ENCODE measurements around the gene SV2C.

Gene SV2C

DNA sequence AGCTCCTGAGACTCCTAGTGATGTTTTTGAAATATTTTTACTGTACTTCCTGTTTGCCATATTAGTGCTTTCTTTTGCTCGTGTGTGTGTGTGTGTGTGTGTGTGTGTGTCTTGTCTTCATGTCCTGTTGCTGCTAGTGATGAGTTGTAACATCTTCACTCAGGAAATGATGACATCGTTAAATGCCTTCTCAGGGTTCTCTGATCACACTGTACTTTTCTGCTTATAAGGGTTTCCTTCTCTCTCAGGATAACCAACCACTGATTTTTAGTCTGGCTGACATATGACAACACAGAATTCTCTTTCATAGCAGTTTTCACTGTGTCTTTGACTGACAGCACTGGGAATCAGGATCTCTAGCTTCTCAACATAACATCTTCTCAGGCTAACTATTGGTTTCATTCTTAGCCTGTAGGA is 16.1 kb downstream of the SV2C start:
- no peak for FAIRE-seq
- no peak for DNase-seq (ENCODE audit: low spot score)

DNA sequence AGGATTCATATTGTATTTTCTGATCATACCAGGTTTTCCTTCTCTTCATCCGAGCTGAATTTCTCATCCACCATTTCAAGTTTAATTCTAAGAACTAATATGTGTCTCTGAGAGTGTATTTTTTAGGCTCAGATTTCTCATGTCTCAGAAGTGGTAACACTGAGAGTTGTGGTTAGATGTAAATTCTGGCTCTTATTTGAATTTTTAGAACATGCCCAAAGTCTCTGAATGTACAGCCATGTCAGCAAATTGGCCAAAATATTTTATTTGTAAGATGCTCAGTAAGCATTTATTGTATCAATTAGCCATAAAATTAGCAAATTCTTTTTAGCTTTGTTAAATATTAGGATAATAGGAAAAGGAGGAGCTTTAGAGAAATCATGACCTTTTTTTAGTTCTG is 16.6 kb downstream of the SV2C start:
- no peak for DNase-seq (ENCODE audit: low spot score)
- FAIRE-seq: no peak

DNA sequence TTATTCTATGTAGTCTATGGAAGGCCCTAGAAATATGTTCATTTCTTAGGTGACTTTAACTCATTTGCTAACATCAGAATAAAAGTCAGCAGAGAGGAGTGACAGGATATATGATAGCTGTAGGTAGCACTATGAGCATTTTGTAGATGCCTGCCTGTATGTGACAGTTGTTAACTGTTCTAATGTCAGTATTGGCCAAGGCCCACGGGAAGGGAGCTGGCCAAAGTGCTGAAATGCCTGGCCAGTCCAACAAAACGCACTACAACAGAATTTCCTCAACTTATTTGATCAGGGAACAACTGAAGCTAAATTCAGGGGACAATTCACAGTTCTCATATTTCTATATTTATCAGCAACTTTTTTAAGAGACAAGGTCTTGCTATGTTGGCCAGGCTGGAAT is 20.8 kb downstream of the SV2C start:
- FAIRE-seq (no peak), DNase-seq (ENCODE audit: low spot score) (no peak)

DNA sequence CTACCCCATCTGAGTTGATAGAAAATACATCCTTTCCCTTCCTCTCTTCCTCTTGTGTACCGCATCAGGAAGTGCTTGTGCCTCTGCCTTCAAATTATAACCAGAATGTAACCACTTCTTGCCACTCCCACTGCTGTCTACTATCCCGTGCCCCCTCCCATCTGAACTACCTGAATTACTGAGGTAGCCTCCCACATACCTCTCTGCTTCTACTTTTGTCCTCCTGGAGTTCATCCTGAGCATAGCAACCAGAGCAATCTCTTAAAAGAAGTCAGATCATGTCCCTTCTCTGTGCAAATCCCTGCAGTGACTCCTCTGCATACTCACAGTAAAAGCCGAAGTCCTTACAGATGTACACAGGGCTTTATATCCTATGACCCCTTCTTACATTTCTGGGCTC is 23.0 kb downstream of the SV2C start:
- DNase-seq (ENCODE audit: low spot score) (no peak), FAIRE-seq (no peak)

DNA sequence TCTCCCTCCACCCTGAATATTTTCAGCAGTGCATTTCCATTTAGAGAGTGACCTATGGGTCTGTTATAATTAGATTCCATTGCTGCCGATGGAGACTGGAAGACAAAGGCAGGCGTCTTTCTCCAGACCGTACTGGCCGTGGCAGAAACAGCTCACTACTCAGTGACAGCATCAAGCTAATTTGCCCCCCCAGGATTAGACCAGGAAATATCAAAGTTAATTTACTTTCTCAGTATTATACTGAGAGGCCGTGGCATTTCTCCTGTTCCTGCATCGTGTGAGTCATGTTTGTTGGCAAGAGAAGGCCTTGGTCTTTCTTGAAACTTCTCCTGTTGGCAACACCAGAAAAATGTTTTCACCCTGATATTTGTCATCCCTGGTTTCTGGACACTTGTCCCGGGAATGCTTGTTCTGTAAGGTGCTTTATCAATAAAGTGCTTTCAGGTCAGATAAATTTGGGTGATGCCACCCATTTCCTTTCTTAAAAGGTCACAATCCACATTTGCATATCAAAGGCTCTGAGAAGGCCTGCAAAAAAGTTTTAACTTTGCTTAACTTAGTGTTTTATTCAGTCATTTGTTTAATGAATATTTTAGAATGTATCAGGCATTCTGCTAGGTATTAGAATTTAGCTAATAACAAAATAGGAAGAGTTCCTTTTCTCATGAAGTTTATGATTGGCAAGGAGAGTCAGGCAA is 28.4 kb downstream of the SV2C start:
- no peak for FAIRE-seq
- no peak for DNase-seq (ENCODE audit: low spot score)

DNA sequence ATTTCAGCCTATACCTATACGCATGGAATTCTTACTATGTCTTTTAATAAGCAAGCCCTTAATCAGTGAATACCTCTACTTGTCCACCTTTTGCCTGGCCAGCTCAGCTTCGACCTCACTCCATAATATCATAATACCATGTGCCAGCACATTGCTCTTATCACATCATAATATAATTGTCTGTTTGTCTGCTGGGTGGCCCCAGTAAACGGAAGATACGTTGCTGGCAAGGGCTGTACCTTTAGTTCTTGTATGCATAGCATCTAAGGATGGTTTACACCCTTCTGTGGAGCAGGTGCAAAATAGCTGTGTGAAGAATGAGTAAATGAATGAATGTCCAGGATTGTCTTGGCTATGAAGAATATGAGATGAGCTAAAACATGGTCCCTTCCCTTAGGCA is 29.9 kb downstream of the SV2C start:
- no peak for DNase-seq (ENCODE audit: low spot score)
- FAIRE-seq: no peak

DNA sequence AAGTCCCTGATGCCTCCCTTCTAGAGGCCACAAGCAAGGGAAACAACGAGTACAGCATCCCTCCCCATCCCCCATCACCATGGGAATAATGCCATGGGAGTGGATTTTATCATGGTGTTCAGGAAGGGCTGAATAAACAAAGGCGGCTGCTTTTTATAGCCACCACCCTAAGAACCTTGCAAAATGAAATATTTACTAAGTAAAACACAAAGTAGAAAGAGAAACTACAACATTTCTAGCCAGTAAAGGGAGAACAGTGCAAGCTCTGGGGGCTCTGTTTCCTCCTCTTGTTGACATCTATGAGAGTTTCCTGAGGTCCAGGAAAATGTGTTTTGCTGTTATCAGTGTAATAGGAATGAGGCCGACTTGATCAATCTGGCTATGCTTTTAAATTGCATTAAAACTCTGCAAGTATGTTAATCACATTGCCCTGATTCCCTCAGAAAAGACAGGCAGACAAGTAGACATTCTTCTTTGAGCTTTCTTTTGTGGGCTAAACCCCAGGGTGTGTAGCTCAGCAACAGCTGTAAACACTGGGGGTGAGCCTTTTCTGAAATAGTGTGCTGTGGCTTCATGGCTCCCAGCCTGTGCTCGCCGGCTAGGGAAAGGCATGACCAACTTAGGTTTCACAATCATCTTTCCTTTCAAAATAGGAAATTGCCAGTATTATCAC is 31.1 kb downstream of the SV2C start:
- FAIRE-seq: no peak
- DNase-seq (ENCODE audit: low spot score): no peak

DNA sequence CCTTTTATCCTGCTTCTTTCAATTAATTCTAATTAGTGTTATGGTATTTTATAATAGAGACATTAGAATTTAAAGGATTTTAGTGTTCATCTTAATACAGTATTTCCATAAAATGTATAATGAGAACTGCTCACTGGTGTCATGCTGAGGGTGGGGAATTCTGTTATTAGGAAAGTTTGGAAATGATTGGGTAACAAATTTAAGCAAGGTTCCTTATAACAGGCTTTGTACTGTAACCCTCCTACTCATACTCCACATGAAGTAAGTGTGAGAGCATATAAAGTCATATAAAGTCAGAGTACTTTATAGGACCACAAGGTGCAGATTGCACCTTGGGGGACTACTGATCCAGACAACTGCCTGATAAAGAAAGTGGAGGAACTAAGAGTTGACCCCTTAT is 42.2 kb downstream of the SV2C start:
- FAIRE-seq (no peak), DNase-seq (ENCODE audit: low spot score) (no peak)

DNA sequence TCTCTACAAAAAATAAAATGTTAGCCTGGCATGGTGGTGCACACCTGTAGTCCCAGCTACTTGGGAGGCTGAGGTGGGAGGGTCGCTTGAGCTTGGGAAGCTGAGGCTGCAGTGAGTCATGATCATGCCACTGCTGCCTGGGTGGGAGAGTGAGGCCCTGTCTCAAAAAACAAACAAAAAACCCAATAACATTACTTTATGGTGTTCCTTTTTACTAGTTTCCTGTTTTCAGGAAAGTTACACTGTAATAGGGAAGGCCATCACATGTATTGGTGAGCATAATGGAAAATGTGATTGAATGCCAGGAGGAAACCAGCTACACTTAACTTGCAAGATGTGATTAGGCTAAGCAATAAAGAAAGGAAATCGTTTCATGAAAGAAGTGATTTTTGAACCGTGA is 42.7 kb downstream of the SV2C start:
- DNase-seq (ENCODE audit: low spot score) (no peak), FAIRE-seq (no peak)

DNA sequence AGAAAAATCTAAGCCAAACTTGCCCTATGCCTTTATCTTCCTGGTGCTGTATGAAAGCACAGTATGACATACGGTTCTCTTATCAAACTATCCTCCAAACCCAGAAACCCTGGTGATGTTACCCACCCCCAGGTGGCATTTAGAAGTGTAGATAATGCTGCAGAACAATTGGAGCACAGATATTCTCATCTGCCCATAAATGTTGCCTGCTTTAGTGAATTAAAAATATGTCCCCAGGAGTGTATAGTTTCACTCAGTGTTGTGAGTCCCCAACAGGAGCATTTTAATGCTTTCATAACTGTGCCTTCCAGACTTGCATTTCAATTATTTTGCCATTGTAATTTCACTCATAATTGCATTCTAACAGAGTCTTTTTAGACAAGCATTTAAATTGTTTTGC is 50.8 kb downstream of the SV2C start:
- FAIRE-seq (no peak), DNase-seq (ENCODE audit: low spot score) (no peak)

DNA sequence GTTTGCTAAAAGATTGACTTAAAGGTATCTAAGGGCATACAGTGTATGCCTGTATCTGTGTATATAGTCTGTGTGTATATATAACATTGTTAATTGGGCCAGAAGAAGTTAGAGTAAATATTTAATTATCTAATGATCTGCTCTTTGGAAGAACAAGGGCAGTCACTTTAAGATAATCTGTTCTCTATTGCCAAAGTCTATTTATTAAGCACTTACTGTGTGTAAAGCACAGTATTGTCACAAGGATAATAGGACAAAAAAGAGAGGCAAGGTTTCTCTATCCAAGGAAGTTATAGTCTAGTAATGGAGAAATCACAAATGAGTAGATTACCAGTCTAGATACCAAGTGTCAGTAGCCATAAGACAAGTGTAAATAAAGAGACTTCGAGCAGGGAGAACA is 51.5 kb downstream of the SV2C start:
- no peak for FAIRE-seq

DNA sequence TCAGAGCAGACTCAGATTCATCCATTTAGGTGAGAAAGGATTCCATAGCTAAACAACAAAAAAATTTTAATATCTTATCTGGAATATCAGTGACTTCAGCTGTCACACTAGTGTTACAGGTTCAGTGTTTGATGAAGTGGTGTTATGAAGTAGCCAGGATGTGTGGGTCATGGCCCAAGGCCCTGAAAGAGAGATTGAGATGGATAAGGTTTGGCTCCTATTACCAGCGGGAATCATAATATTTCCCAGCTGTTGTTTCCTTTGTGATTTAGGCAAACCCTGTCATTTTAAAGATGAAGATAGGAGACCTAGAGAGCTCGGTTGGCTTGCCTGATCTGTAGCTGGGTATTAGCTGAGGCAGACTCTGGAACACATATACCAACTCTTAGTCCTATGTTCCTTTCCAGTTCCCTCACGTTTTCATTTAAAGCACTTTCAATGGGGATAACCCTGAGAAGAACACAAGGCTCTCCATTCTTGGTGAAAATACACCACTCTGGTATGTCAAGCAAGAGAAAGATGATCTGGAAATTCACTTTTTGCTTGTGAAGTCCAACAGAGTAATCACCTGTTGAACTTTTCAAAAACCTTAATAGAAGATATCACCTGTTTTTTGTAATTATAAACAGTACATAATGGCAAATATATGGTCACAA is 54.8 kb downstream of the SV2C start:
- DNase-seq (ENCODE audit: low spot score): no peak
- FAIRE-seq: no peak

More for the DNA sequence above, 51.5 kb downstream of the SV2C start:
- no peak for DNase-seq (ENCODE audit: low spot score)

DNA sequence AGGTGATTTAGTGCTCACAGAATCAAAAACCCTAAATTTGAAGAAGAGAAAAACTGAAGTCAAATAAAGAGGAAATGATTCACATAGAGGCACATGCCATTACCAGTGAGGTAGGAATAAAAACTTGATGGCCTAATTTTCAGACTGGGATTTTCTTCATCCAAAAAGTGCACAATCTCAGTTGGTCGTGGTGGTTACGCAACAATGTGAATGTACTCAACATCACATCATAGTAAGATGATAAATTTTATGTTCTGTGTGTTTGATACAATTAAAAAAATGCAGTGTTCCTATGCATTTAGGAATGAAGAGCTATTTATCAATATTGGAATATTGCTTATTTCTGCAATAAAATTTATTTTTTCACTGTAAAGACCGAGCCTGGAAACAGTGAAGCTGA is 60.7 kb downstream of the SV2C start:
- FAIRE-seq (no peak), DNase-seq (ENCODE audit: low spot score) (no peak)

DNA sequence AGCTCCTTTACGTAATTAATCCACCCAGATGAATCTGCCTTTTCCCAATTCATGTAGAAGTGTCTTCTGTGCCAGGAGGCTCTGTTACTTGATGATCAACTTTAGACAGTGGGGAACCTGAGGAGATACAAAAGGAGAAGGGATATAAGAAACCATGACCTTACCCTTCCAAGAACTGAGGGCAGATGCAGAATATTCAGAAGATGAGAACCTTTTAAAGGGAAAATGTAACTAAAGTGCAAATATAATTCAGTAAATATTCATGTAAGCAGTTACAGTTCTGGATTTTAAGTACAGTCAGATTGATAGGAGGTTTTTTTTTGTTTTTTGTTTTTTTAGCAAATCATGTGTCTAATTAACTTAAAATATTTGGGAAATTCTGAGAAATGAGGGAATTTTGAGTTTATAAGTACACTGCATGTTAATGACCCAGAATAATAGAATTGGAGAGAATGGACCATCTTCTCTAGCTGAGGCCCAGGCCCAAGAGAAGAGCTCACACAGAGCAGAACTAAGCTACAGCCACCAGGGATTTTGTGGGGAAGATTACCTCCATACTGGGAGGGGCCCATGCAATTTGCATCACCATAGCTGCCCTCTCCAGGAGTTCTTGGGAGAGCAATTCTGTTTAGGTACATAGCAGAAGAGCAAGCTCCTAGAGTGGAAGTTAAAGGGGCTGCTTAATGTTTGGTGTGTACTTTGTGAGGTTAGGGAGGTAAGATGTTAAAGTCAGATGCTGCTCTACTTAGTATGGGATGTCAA is 61.5 kb downstream of the SV2C start:
- DNase-seq (ENCODE audit: low spot score) (no peak), FAIRE-seq (no peak)

DNA sequence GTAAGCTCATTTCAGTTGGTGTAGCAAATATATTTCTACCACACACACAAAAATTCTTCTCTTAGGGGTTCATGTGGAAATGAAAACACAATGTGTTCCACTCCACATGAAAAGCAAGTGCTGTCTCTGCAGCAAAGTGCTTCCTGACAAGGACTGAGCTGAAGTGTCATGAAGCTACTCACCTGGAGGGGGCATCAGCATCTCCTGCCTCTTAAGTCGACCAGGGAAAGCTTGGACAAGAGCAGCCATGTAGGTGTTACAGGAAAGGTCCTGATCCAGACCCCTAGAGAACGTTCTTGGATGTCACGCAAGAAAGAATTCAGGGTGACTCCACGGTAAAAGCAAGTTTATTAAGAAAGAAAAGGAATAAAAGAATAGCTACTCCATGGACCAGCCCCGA is 62.8 kb downstream of the SV2C start:
- DNase-seq (ENCODE audit: low spot score): no peak
- no peak for FAIRE-seq

DNA sequence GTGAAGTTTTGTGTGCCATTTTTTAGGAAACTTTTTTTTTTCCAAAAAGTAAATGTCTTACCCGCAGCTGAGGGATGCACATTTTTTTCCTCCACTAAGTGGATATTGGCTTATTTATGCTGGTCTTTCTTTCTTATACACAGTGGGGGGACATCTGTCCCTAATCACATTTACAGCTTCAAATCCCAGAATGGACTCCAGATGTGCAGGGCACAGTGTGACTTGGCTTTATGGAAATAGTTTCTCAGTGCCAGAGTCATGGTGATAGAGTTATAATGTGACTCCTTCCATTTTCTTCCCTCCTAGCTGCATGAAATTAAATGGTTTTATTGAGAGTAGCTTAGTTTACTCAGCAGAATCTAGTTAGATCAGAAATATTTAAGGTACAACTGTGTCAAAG is 66.5 kb downstream of the SV2C start:
- FAIRE-seq (no peak), DNase-seq (ENCODE audit: low spot score) (no peak)

DNA sequence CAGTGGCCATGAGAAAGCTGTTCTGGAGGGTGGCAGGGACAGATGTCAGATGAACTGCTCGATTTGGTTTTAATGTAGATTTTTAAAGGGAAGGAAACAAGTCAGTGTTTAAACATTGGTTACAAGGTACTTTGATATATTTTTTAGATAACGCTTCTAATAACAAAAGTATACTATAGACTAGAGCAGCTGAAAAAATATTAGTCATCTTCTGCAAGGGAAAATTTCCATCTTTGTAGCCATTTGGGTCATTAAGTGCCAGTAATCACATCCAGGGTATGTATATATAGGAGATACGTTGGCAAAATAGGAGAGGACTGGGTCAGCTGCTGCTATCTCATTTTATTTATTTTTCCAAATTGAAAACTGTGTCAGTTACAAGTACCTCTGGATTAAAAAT is 69.0 kb downstream of the SV2C start:
- FAIRE-seq: no peak
- no peak for DNase-seq (ENCODE audit: low spot score)

DNA sequence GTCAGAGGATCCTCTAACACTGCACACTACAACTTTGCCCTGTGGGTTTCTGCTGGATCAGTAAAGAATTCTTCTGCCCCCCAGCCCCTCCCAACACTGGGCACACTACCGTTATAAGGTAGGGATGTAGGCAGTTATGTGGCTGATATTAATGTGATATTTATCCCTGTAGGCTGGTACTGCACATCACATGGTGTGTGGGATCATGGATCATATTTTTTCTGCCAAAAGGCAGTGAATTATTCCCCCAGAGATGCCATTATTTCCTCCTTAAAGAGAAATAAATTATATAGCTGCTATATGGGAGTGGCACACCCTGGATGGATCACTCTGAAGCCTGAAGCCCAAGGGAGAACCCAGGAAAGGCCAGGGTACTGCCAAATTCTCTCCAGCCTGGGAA is 69.5 kb downstream of the SV2C start:
- FAIRE-seq: no peak
- DNase-seq (ENCODE audit: low spot score): no peak

DNA sequence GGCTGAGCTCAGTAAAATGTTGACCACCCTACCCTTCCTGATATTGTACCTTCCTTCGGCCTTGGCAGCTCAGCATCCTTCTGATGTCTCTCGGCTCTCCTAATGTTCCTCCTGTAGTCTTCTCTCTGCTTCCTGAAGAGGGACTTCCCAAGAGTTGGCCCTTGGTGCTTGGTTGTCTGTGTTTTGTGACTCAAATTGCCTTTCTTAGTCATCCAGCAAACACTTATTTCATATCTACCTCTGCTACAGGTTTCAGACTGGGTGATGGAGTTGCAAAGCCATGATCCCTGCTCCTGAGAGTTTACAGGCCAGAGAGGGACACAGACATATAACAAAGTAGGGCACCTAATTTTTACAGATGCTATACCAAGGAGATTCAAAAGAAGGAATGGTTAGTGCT is 70.1 kb downstream of the SV2C start:
- DNase-seq (ENCODE audit: low spot score): no peak
- FAIRE-seq: no peak

DNA sequence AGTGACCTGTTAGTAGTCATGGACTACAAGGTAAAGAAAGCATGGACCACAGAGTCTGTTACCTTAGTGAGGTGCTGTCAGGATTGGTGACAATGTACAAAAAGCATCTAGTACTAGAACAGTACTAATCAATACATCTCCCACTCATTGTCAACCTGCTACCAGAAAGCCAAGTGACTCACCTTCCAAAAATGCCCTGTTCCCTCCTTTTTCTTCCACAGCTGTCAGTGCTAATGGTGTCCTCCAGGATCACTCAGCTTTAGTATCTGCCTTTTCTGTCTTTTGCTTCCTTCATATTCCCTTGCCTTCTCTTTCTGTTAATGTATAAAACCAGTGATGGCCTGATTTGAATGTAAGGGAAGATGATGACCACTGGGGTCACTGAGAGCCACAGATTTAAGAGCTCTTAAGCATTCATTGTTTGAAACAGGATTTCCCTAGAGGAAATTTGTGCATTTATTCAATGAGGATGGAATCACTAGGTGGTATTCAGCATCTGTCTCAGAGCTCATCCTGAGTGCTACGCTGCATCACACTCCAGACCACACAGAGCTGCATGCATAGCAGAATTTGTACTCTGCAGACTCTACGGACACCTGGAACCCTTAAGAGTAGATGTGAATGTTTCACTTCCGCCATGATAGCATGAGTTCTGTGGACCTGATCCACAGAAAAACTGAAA is 71.0 kb downstream of the SV2C start:
- FAIRE-seq: no peak
- no peak for DNase-seq (ENCODE audit: low spot score)

DNA sequence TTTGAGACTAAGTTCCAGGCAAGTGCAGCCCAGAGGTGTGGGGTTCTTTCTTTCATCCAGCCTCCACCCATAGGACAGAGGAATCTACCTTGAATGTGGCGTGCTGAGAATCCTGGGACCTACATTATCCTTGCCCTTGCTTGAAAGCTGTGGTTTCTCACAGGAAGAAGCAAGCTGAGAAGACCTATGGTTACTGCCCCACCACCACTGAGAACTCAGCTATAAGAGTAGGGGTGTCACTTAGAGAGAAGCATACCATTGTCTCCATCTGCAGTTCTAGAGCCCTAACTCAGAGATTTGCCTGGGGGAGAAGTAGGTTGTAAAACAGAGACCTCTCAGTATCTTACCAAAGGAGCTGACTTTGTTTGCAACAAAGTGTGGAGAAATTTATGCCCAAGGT is 72.4 kb downstream of the SV2C start:
- no peak for FAIRE-seq
- no peak for DNase-seq (ENCODE audit: low spot score)

DNA sequence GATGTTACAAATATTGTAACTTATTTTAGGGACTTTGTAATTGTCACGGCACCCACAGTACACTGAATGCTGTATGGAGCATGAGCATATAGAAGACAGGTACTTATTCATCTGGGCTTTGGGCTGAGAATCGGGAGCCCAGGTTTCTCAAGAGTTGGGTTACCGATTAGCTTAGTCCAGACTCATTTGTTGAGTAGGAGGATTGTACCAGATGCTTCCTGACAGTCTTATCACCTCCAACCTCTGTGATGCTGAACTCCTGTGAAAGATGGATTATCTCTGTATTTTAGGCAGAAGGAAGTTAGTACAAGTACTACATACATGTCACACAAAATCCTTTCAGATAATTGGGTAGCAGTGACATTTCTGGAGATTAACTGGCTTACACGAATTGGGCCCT is 79.2 kb downstream of the SV2C start:
- FAIRE-seq (no peak), DNase-seq (ENCODE audit: low spot score) (no peak)
